Erythroblast (primary cell): ENCODE measurements around the gene GNAT2.

Source experiments
- GATA1 ChIP-seq: IDR thresholded peaks from 2 replicates; pipeline ENCODE4 v1.6.1; 2011; ENCODE audit warnings: low read depth, mild to moderate bottlenecking, control low read depth, low read length, moderate library complexity
- POLR2A ChIP-seq: IDR thresholded peaks from 2 replicates; pipeline ENCODE4 v1.6.1; 2011; ENCODE audit warnings: mild to moderate bottlenecking, low read length

DNA sequence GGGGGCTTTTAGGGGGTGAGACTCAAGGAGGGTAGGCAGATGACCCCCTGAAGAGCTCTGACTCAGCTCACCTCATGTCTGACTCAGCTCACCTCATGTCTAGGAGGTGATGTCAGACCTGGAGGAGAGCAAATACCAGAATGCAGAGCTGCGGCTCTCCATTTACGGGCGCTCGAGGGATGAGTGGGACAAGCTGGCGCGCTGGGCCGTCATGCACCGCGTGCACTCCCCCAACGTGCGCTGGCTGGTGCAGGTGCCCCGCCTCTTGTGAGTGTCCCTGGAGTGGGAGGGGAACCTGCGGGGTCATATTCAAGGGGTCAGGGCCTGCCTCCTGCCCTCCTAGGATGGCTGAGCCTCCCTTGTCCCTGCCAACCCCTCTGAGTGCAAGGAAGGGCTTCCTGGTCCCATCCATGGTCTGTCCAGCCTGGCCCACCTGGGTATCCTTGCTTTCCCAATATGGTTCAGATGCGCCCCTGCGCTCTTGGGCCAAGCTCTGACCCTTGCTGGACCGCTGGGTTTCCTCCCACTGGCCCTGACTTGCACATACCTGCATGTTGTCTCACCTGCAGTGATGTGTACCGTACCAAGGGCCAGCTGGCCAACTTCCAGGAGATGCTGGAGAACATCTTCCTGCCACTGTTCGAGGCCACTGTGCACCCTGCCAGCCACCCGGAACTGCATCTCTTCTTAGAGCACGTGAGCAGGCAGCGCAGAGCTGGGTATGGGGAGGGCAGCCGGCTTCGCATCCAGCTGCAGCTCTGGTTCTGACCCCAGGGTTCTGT is 9.3 kb upstream of the GNAT2 start:
- TF ChIP-seq POLR2A (no peak), GATA1 (no peak)
